ENCODE measurements around the gene PKMYT1.

GRCh38 chr16:2933701-2934100 is 46.5 kb downstream of the PKMYT1 start:
- no peak for TF ChIP-seq GATA2 (IDR thresholded peaks at IDR 0.05; ENCODE audit: low read depth, low read length)
- no peak for TF ChIP-seq GATA3 (IDR thresholded peaks at IDR 0.05; ENCODE audit: low read depth, low read length)
